GM23338 (cell line): ENCODE data around the gene SARNP. TPM values are rescaled to one million over a fixed set of nuclear protein-coding genes. Genes with fewer than 3 reads are reported as not detected.

ENCODE experiments used
- ATAC-seq: fragments of 200-7000 bp; cut with Tn5 transposase; 3 replicates; pipeline ENCODE4 v1.9.1; 2020
- DNase-seq: peaks from one replicate; pipeline ENCODE4 v3.0.0-alpha.2; 2015; ENCODE audit warnings: low spot score
- H2AFZ ChIP-seq: fragments of 200-600 bp; sonication (generic); 2 replicates; pipeline ENCODE4 v1.8.0; 2016; ENCODE audit warnings: antibody characterized with exemption, mild to moderate bottlenecking, moderate library complexity
- H3F3A ChIP-seq: fragments of 200-600 bp; sonication (generic); replicated peaks from 2 replicates; pipeline ENCODE4 v1.8.0; 2017; ENCODE audit warnings: antibody characterized with exemption, mixed run types, low read depth
- H3K27ac ChIP-seq: fragments of 200-600 bp; sonication (generic); 2 replicates; pipeline ENCODE4 v1.6.1; 2016; ENCODE audit warnings: low read depth
- H3K27me3 ChIP-seq: fragments of 200-600 bp; sonication (generic); 2 replicates; pipeline ENCODE4 v1.8.0; 2016; ENCODE audit warnings: mild to moderate bottlenecking, mixed run types, moderate library complexity; ENCODE audit not compliant: insufficient read depth
- H3K36me3 ChIP-seq: fragments of 200-600 bp; sonication (generic); 2 replicates; pipeline ENCODE4 v1.8.0; 2016; ENCODE audit warnings: mild to moderate bottlenecking; ENCODE audit not compliant: insufficient read depth
- H3K4me1 ChIP-seq: fragments of 200-600 bp; sonication (generic); 2 replicates; pipeline ENCODE4 v1.8.0; 2016; ENCODE audit warnings: mild to moderate bottlenecking, moderate library complexity; ENCODE audit not compliant: insufficient read depth
- H3K4me2 ChIP-seq: fragments of 200-600 bp; sonication (generic); 2 replicates; pipeline ENCODE4 v1.7.1; 2017; ENCODE audit warnings: mixed run types
- H3K4me3 ChIP-seq: fragments of 200-600 bp; sonication (generic); 2 replicates; pipeline ENCODE4 v1.6.1; 2016; ENCODE audit warnings: mixed run types
- H3K79me2 ChIP-seq: fragments of 200-600 bp; sonication (generic); replicated peaks from 2 replicates; pipeline ENCODE4 v1.8.0; 2017; ENCODE audit warnings: mild to moderate bottlenecking; ENCODE audit not compliant: insufficient read depth
- H3K9me2 ChIP-seq: fragments of 200-600 bp; sonication (generic); 2 replicates; pipeline ENCODE4 v1.8.0; 2017; ENCODE audit not compliant: insufficient read depth
- H4K20me1 ChIP-seq: fragments of 200-600 bp; sonication (generic); replicated peaks from 2 replicates; pipeline ENCODE4 v1.8.0; 2017; ENCODE audit warnings: mild to moderate bottlenecking; ENCODE audit not compliant: insufficient read depth
- H3K27ac Mint-ChIP-seq: 2 replicates; pipeline ENCODE4 v1.8.0; 2020; ENCODE audit warnings: inconsistent platforms, mild to moderate bottlenecking, moderate library complexity, mixed read lengths
- H3K27me3 Mint-ChIP-seq: 3 replicates; pipeline ENCODE4 v1.8.0; 2022; ENCODE audit warnings: low read depth, mild to moderate bottlenecking, moderate library complexity, mixed read lengths, inconsistent platforms; ENCODE audit not compliant: insufficient read depth, poor library complexity
- H3K36me3 Mint-ChIP-seq: 3 replicates; pipeline ENCODE4 v1.8.0; 2021; ENCODE audit warnings: low read depth, mild to moderate bottlenecking, inconsistent platforms, moderate library complexity, mixed read lengths
- H3K4me1 Mint-ChIP-seq: 3 replicates; pipeline ENCODE4 v1.8.0; 2020; ENCODE audit warnings: mild to moderate bottlenecking, inconsistent platforms, mixed read lengths
- H3K4me3 Mint-ChIP-seq: 3 replicates; pipeline ENCODE4 v1.8.0; 2021; ENCODE audit warnings: moderate library complexity, mild to moderate bottlenecking, inconsistent platforms, mixed read lengths
- H3K9me3 Mint-ChIP-seq: 3 replicates; pipeline ENCODE4 v1.8.0; 2020; ENCODE audit warnings: moderate library complexity, mild to moderate bottlenecking, inconsistent platforms, mixed read lengths
- CREB1 ChIP-seq: fragments of 250-450 bp; sonication (Bioruptor Pico); IDR thresholded peaks from 2 replicates; pipeline ENCODE4 v1.5.0; 2020; ENCODE audit warnings: low read depth, mild to moderate bottlenecking, moderate library complexity
- EZH2 ChIP-seq: fragments of 200-600 bp; sonication (generic); IDR thresholded peaks from one replicate; pipeline ENCODE4 v1.8.0; 2017; ENCODE audit warnings: antibody characterized with exemption, mild to moderate bottlenecking, low read depth; ENCODE audit not compliant: unreplicated experiment
- EZH2phosphoT487 ChIP-seq: fragments of 200-600 bp; sonication (generic); IDR thresholded peaks from one replicate; pipeline ENCODE4 v1.8.1; 2018; ENCODE audit warnings: antibody characterized with exemption; ENCODE audit not compliant: unreplicated experiment
- JUNB ChIP-seq: IDR thresholded peaks from one replicate; pipeline ENCODE4 v1.6.1; 2016; ENCODE audit warnings: antibody characterized with exemption; ENCODE audit not compliant: unreplicated experiment
- NANOG ChIP-seq: IDR thresholded peaks from 2 replicates; pipeline ENCODE4 v1.6.1; 2016; ENCODE audit warnings: antibody characterized with exemption, borderline replicate concordance
- POLR2AphosphoS5 ChIP-seq: IDR thresholded peaks from 2 replicates; pipeline ENCODE4 v1.6.1; 2016; ENCODE audit warnings: antibody characterized with exemption, low read depth
- STAT1 ChIP-seq: IDR thresholded peaks from one replicate; pipeline ENCODE4 v1.6.1; 2016; ENCODE audit warnings: antibody characterized with exemption; ENCODE audit not compliant: unreplicated experiment
- ZNF114 ChIP-seq: fragments of 250-450 bp; sonication (Bioruptor Pico); IDR thresholded peaks from 2 replicates; pipeline ENCODE4 v1.5.0; 2020; ENCODE audit warnings: mild to moderate bottlenecking, moderate library complexity
- ZNF331 ChIP-seq: fragments of 250-450 bp; sonication (Bioruptor Pico); IDR thresholded peaks from 2 replicates; pipeline ENCODE4 v1.5.0; 2020; ENCODE audit warnings: low read depth, mild to moderate bottlenecking, moderate library complexity
- polyA plus RNA-seq: library from polyadenylated mRNA; unstranded; fragments of >200 nt; fragmentation: Nextera tagmentation; extraction: Ambion mirVana; gene quantifications from 2 replicates; pipeline ENCODE4 v1.2.1, GENCODE V29; 2016
- total RNA-seq: library from RNA; depleted of rRNA; stranded (reverse); fragments of >200 nt; shearing (Covaris generic); gene quantifications from 2 replicates; pipeline ENCODE4 v1.2.3, GENCODE V29; 2014
- TF ChIP-seq, protein P1 (sequence below): IDR thresholded peaks from 2 replicates; pipeline ENCODE4 v1.6.1; 2016; ENCODE audit warnings: antibody characterized with exemption
- TF ChIP-seq, protein P2 (sequence below): fragments of 250-450 bp; sonication (Bioruptor Pico); IDR thresholded peaks from 2 replicates; pipeline ENCODE4 v1.5.0; 2020; ENCODE audit warnings: mild to moderate bottlenecking, moderate library complexity
- TF ChIP-seq, protein P3 (sequence below), 2 experiments: fragments of 200-600 bp in 1 of 2; sonication (generic) in 1 of 2; conservative IDR thresholded peaks; 2 replicates each; pipeline versions ENCODE4 v1.5.1 to v1.6.1; 2016 to 2017; ENCODE audit warnings: antibody characterized with exemption in 2 of 2, low read depth in 2 of 2, mild to moderate bottlenecking in 2 of 2, moderate library complexity in 1 of 2
- TF ChIP-seq, protein P4 (sequence below): IDR thresholded peaks from one replicate; pipeline ENCODE4 v1.6.1; 2018; ENCODE audit warnings: antibody characterized with exemption; ENCODE audit not compliant: unreplicated experiment

SARNP gene
- total and polyA plus RNA-seq, 2 experiments from 2014 or later = 96.0 to 313 TPM

DNA sequence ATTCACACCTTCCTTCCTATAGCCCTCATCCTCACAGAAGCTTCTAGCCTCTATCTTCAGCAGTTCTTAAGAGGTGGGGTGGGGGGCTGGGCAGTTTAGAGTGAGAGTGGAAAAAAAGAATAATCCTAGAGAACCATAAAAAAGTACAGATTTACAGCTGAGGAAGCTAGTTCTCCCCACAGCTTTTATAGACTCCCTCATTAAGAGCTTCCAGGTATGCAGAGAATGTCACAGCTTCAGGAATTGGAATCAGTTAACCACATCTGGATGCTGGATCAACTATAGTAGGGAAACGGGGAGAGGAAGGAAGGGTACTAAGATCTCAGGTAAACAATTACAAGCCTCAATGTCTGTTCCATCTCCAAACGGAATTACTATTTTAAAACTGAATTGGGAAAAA, 62.3 kb downstream of the SARNP start:
- H3K9me3 Mint-ChIP-seq = no peaks in the 10 kb centered on the region; the same call in 2 of the 3 replicates
- peaks cover 48% of the 10 kb centered on the region for H4K20me1 ChIP-seq
- no peak for DNase-seq
- ATAC-seq = peak; percentile 13
- H3K9me2 ChIP-seq = 0 out of 2 replicates have a peak, but pooled peaks cover 3% of the 10 kb centered on the region
- peaks cover 17% of the 10 kb centered on the region; the same call in 1 of the 2 replicates for H3F3A ChIP-seq
- H3K4me3 ChIP-seq = no peak overlapping the region
- no peak for TF ChIP-seq CREB1 (CRISPR knock-in tag)
- TF ChIP-seq EZH2 = no peak
- TF ChIP-seq, protein P1, sequence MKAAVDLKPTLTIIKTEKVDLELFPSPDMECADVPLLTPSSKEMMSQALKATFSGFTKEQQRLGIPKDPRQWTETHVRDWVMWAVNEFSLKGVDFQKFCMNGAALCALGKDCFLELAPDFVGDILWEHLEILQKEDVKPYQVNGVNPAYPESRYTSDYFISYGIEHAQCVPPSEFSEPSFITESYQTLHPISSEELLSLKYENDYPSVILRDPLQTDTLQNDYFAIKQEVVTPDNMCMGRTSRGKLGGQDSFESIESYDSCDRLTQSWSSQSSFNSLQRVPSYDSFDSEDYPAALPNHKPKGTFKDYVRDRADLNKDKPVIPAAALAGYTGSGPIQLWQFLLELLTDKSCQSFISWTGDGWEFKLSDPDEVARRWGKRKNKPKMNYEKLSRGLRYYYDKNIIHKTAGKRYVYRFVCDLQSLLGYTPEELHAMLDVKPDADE = no peak
- TF ChIP-seq, protein P2, sequence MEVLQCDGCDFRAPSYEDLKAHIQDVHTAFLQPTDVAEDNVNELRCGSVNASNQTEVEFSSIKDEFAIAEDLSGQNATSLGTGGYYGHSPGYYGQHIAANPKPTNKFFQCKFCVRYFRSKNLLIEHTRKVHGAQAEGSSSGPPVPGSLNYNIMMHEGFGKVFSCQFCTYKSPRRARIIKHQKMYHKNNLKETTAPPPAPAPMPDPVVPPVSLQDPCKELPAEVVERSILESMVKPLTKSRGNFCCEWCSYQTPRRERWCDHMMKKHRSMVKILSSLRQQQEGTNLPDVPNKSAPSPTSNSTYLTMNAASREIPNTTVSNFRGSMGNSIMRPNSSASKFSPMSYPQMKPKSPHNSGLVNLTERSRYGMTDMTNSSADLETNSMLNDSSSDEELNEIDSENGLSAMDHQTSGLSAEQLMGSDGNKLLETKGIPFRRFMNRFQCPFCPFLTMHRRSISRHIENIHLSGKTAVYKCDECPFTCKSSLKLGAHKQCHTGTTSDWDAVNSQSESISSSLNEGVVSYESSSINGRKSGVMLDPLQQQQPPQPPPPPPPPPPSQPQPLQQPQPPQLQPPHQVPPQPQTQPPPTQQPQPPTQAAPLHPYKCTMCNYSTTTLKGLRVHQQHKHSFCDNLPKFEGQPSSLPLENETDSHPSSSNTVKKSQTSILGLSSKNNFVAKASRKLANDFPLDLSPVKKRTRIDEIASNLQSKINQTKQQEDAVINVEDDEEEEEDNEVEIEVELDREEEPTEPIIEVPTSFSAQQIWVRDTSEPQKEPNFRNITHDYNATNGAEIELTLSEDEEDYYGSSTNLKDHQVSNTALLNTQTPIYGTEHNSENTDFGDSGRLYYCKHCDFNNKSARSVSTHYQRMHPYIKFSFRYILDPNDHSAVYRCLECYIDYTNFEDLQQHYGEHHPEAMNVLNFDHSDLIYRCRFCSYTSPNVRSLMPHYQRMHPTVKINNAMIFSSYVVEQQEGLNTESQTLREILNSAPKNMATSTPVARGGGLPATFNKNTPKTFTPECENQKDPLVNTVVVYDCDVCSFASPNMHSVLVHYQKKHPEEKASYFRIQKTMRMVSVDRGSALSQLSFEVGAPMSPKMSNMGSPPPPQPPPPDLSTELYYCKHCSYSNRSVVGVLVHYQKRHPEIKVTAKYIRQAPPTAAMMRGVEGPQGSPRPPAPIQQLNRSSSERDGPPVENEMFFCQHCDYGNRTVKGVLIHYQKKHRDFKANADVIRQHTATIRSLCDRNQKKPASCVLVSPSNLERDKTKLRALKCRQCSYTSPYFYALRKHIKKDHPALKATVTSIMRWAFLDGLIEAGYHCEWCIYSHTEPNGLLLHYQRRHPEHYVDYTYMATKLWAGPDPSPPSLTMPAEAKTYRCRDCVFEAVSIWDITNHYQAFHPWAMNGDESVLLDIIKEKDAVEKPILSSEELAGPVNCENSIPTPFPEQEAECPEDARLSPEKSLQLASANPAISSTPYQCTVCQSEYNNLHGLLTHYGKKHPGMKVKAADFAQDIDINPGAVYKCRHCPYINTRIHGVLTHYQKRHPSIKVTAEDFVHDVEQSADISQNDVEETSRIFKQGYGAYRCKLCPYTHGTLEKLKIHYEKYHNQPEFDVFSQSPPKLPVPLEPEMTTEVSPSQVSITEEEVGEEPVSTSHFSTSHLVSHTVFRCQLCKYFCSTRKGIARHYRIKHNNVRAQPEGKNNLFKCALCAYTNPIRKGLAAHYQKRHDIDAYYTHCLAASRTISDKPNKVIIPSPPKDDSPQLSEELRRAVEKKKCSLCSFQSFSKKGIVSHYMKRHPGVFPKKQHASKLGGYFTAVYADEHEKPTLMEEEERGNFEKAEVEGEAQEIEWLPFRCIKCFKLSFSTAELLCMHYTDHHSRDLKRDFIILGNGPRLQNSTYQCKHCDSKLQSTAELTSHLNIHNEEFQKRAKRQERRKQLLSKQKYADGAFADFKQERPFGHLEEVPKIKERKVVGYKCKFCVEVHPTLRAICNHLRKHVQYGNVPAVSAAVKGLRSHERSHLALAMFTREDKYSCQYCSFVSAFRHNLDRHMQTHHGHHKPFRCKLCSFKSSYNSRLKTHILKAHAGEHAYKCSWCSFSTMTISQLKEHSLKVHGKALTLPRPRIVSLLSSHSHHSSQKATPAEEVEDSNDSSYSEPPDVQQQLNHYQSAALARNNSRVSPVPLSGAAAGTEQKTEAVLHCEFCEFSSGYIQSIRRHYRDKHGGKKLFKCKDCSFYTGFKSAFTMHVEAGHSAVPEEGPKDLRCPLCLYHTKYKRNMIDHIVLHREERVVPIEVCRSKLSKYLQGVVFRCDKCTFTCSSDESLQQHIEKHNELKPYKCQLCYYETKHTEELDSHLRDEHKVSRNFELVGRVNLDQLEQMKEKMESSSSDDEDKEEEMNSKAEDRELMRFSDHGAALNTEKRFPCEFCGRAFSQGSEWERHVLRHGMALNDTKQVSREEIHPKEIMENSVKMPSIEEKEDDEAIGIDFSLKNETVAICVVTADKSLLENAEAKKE (CRISPR knock-in tag) = no peak
- TF ChIP-seq, protein P3, sequence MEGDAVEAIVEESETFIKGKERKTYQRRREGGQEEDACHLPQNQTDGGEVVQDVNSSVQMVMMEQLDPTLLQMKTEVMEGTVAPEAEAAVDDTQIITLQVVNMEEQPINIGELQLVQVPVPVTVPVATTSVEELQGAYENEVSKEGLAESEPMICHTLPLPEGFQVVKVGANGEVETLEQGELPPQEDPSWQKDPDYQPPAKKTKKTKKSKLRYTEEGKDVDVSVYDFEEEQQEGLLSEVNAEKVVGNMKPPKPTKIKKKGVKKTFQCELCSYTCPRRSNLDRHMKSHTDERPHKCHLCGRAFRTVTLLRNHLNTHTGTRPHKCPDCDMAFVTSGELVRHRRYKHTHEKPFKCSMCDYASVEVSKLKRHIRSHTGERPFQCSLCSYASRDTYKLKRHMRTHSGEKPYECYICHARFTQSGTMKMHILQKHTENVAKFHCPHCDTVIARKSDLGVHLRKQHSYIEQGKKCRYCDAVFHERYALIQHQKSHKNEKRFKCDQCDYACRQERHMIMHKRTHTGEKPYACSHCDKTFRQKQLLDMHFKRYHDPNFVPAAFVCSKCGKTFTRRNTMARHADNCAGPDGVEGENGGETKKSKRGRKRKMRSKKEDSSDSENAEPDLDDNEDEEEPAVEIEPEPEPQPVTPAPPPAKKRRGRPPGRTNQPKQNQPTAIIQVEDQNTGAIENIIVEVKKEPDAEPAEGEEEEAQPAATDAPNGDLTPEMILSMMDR (conservative IDR thresholded peaks at IDR 0.05; ENCODE audit: low read depth in 2 of 2) = no peak
- TF ChIP-seq, protein P4, sequence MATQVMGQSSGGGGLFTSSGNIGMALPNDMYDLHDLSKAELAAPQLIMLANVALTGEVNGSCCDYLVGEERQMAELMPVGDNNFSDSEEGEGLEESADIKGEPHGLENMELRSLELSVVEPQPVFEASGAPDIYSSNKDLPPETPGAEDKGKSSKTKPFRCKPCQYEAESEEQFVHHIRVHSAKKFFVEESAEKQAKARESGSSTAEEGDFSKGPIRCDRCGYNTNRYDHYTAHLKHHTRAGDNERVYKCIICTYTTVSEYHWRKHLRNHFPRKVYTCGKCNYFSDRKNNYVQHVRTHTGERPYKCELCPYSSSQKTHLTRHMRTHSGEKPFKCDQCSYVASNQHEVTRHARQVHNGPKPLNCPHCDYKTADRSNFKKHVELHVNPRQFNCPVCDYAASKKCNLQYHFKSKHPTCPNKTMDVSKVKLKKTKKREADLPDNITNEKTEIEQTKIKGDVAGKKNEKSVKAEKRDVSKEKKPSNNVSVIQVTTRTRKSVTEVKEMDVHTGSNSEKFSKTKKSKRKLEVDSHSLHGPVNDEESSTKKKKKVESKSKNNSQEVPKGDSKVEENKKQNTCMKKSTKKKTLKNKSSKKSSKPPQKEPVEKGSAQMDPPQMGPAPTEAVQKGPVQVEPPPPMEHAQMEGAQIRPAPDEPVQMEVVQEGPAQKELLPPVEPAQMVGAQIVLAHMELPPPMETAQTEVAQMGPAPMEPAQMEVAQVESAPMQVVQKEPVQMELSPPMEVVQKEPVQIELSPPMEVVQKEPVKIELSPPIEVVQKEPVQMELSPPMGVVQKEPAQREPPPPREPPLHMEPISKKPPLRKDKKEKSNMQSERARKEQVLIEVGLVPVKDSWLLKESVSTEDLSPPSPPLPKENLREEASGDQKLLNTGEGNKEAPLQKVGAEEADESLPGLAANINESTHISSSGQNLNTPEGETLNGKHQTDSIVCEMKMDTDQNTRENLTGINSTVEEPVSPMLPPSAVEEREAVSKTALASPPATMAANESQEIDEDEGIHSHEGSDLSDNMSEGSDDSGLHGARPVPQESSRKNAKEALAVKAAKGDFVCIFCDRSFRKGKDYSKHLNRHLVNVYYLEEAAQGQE = no peak
- TF ChIP-seq NANOG = no peak
- no peak for TF ChIP-seq EZH2phosphoT487
- no peak for TF ChIP-seq ZNF331 (CRISPR knock-in tag)
- TF ChIP-seq ZNF114 (CRISPR knock-in tag) = no peak
- no peak for TF ChIP-seq JUNB
- TF ChIP-seq STAT1 = no peak
- no peak; the same call in 1 of the 2 replicates for TF ChIP-seq POLR2AphosphoS5
- H3K27ac ChIP-seq = no peak overlapping the region; the same call in 1 of the 2 replicates
- peak overlapping the region; percentile 8; the same call in 1 of the 2 replicates for H3K27ac Mint-ChIP-seq
- H3K27me3 ChIP-seq = no peaks in the 10 kb centered on the region
- peaks cover 25% of the 10 kb centered on the region for H3K4me1 Mint-ChIP-seq
- H3K4me1 ChIP-seq = peaks cover 8% of the 10 kb centered on the region; the same call in 1 of the 2 replicates
- no peak overlapping the region for H3K4me3 Mint-ChIP-seq
- peaks cover 42% of the 10 kb centered on the region for H3K36me3 ChIP-seq
- no peak overlapping the region for H2AFZ ChIP-seq
- H3K79me2 ChIP-seq = no peaks in the 10 kb centered on the region
- peaks cover 9% of the 10 kb centered on the region for H3K27me3 Mint-ChIP-seq
- H3K36me3 Mint-ChIP-seq = peaks cover 78% of the 10 kb centered on the region
- H3K4me2 ChIP-seq = no peak overlapping the region
